NCI-H748 treated with DMSO at 0.1 percent for 48 hours (cell line): Measurements from ENCODE around the gene CEP57L1.
A peak's percentile ranks its signal among the peaks of the same experiment; 100 is the strongest.
"Not testable (repeated sequence)": the region's sequence is repeated elsewhere in the genome, so short reads cannot be mapped to it uniquely, and the experiment has no call there.

ENCODE experiments used
- DNase-seq: peaks from one replicate; lab custom pipeline; 2025; lab: John Stamatoyannopoulos, UW

Gene CEP57L1

GRCh38 chr6:109172101-109172746 lies 76.9 kb downstream of the CEP57L1 start:
- no peak for DNase-seq

GRCh38 chr6:109174916-109175315 lies 79.6 kb downstream of the CEP57L1 start:
- DNase-seq = no peak

- DNase-seq = no peak
Observed at GRCh38 chr6:109178921-109179320, 83.6 kb downstream of the CEP57L1 start.

GRCh38 chr6:109179507-109179906 lies 84.2 kb downstream of the CEP57L1 start:
- no peak for DNase-seq

- DNase-seq = no peak
Observed at GRCh38 chr6:109182578-109182977, 87.3 kb downstream of the CEP57L1 start.

GRCh38 chr6:109183109-109183650 lies 87.9 kb downstream of the CEP57L1 start:
- no peak for DNase-seq

- DNase-seq = no peak
Observed at GRCh38 chr6:109184638-109185037, 89.3 kb downstream of the CEP57L1 start.

- no peak for DNase-seq
Observed at GRCh38 chr6:109186012-109186411, 90.7 kb downstream of the CEP57L1 start.

- DNase-seq = peak; percentile 41
Observed at GRCh38 chr6:109187399-109188114, 92.2 kb downstream of the CEP57L1 start.

- DNase-seq = no peak
Observed at GRCh38 chr6:109188115-109188411, 92.8 kb downstream of the CEP57L1 start.

GRCh38 chr6:109191368-109191767 lies 96.1 kb downstream of the CEP57L1 start:
- not testable (repeated sequence) for DNase-seq

- DNase-seq = no peak
Observed at GRCh38 chr6:109192865-109193264, 97.6 kb downstream of the CEP57L1 start.

GRCh38 chr6:109194880-109195279 lies 99.6 kb downstream of the CEP57L1 start:
- no peak for DNase-seq

GRCh38 chr6:109197061-109197460 lies 101.8 kb downstream of the CEP57L1 start:
- DNase-seq = no peak

- no peak for DNase-seq
Observed at GRCh38 chr6:109202409-109203264, 107.3 kb downstream of the CEP57L1 start.

GRCh38 chr6:109204511-109204910 lies 109.2 kb downstream of the CEP57L1 start:
- no peak for DNase-seq

- no peak for DNase-seq
Observed at GRCh38 chr6:109212683-109213082, 117.4 kb downstream of the CEP57L1 start.
